Left kidney (tissue), 2 donors: ENCODE results near the gene NCDN. TPM values are rescaled to one million over a fixed set of nuclear protein-coding genes. Genes with fewer than 3 reads are reported as not detected.
A peak's percentile ranks its signal among the peaks of the same experiment; 100 is the strongest.

Experiments used
- DNase-seq: peaks from one replicate; pipeline ENCODE4 v3.0.0-alpha.2; 2013
- polyA plus RNA-seq: library from polyadenylated mRNA; unstranded; fragments of 120-200 nt; gene quantifications from one replicate; pipeline ENCODE4 v1.2.1, GENCODE V29; 2013; ENCODE audit not compliant: insufficient read length

Gene NCDN
- polyA plus RNA-seq, 1 donor, result 14.9 TPM

DNA sequence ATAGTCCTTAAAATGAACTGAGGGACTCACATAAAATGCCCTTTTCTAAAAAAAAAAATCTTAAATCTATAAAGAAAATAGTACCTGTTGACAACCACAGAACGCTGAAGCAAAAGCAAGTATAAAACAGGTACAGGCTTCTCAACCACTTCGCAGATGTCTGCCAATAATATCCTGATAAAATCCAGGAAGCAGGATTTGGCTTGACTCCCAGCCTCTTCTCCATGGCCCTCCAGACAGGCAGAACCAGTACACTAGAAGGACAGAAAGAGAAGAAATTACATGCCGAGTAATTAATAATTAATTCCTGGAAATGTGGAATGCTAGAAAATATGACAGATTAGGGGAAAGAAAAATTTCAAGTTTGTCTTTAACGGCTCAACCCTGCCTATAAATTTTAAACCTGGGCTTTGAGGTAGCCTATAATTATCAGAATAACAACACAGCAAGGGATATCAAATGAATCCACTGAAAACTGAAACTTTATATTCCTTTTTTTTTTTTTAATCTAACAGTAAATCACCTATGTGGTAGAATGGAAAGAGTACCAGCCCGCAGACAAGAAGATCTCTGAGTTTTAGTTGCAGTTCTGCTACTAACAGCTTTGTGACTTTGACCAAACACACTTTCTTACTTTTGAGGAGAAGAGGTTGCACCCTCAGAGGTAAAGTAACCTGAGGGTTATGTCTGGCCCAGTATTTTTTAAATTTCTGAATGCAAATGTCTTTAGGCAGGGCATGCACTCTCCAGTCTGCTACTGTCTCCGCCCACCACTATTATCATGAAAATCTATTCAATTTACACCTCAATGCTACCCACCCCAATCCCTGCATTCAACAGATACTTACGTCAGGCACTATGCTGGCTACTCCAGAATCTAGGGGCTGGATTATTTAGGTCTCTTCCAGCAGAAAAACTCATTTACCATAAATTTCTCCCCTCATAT, 3.1 kb upstream of the NCDN start:
- no peak for DNase-seq

DNA sequence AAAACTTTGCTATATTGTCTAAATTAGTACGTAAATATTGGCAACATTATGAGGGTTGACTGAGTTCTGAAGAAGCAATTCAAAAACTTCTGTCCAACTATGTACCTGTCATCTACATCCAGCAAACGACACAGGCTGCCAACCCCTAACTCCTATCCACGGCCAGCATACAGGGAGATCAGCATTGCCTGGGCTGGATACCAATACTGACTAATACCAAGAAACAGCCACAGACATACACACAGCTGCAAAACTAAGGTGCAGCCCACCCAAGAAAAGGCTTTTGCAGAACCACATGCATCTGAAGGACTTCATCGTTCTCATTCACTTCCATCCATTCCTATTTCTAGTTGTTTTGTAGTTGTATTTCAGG, 2.4 kb upstream of the NCDN start:
- no peak for DNase-seq

DNA sequence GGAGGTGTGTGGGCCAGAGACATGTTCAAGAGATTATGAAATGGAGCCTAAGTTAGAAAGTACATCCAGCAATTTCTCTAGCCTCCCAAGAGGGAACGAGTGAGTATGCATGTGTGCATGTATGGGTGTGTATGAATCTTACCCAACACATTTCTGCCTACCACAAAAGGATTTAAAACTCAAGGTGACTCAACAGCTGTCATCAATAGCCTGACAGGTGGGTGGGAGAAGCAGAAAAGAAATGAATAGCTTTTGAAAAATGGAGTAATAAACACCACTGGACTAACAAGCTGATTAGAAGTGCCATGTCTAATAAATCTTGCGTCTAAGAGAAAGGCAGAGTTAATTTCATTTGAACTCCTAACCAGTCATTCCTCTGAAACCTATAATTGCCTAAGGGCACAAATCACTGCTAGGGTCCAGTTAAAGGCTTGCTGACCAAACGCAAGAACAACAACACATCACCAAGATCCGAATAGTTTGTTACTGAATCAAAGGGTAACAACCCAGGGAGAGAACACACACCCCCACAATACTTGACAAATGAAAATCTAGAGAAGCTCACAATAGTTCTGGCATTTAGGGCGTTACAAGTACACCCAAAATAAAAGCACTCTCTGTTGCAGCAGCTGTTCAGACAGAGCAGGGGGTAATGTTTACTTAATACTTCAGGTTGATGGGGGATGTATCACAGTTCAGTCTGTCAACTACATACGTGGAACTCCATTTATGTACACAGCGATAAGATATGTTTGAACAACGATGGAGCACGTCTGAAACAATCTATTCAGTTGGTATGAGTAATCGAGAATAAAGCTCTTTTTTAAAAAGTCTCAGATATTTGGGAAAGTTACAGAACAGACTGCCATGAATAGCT, 1.8 kb upstream of the NCDN start:
- no peak for DNase-seq

DNA sequence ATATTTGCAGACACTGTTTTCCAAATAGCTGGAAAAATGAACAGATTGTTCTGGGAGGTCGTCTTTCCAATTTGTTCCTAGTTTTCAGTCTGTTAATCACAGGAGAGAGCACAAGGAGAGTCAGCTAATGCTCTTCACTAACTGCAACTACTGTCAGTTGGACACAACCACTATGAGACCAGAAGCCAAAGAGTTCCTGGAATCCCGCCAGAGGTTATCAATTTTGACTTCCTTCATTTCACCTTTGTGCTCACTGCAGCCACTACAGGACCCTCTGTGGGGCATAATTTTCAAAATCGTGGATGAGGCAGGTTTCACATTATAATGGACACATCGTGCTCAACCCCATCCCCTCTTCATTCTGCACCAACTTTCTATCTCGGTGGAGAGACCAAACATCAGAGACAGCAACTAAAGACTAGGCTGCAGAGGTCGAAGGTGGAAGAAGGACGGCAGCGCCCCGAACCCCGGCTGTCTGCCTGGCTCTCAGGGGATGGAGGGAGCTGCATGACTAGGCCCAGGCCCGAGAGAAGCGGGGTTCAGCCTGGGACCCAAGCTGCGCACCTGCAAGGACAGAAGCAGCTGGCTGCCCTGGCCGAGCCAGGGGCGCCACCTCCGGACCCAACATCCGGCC, 998 bp upstream of the NCDN start:
- no peak for DNase-seq

DNA sequence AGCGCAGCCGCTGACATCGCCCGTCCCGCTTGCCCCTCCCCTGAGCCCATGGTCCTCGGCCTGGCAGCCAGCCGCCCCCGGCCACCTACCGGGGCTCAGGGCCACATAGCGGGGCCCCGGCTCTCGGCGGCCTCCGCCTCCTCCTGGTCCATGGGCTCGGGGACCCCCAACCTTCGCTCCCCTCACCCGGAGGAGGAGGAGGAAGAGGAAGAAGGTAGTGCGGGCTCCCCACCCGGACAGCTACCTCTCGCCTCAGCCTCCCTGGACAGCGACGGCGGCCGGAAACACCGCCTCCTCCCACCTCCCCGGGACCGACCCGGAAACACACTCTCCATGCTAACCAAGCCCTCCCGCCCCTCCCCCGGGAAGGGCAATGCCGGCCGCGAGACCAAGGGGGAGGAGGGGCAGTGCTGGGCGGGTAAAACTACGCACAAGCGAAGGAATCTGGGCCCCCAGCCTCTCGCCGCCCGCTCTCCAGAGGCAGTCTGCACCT, 435 bp upstream of the NCDN start, which contains the start of gene KIAA0319L:
Gene KIAA0319L, minus strand, starts transcription at position 286 of the 493 bp plus-strand sequence. CDS start 2,912 bp downstream, outside the sequence.
- DNase-seq, result no peak

DNA sequence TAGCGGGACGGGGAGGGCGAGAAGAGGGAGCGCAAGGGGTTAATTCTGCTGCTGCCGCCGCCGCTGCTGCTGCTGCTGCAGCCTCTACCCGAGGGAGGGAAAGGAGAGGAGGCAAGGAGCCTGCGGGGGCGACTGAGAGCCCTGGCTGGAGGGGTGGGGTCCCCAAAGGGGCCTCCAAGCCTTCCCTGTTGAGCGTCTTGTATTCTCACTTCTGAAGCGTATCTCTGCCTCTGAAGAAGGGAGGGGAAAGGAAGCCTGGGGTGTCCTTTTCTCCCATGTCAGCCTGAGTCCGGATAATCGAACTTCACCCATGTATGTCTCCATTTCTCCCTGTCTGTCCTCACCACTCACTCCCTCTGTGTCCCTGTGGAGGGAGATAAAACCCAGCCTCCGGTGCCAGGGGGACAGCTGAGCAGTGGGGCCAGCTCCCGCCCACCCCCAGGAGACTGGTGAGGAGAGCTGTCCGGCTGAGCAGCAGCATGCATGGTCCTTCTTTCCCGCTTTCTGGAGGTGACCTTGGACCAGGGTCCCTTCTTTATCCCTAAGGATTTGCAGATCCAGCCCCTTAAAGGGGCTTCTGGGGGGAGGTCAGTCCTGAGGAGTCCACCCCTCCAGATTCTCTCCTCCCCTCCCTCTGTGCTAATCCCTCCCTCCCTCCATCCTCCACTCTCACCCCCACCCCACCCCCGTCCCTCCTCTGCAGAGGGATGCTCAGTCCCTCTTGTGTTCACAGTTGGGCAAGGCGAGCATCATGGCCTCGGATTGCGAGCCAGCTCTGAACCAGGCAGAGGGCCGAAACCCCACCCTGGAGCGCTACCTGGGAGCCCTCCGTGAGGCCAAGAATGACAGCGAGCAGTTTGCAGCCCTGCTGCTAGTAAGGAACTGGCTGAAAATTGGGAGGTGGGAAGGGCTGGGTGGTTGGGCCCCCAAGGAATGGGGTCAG, 1.0 kb downstream of the NCDN start:
- no peak for DNase-seq

DNA sequence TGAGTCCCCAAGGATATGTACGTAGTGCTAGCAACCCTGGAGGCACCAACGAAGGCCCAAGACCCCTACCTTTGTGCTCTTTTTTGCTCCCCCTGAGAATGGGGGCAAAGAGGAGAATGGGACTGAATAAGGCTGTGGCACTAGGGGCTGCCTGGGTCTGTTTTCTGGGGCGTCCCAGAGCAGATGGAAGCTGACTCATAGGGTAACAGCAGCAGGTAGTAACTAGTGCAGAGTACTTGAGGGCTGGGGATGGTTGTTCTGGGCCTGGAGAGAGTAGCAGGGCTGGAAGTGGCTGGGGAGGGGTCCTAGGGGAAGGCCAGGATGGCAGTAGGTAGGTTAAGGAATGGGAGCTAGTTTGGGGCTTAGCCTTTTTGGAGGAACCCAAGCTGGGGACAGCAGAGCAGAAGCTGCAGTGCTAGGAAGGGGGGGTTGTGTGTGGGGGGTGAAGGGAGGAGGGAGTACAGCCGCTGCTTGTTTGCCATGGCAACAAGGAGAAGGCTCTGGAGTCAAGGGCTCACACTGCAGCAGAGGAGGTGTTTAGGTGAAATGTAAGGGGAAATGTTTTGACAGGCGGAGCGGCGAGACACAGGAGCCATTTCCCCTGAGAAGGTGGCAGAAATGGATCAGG, 1.8 kb downstream of the NCDN start:
- DNase-seq, result no peak

DNA sequence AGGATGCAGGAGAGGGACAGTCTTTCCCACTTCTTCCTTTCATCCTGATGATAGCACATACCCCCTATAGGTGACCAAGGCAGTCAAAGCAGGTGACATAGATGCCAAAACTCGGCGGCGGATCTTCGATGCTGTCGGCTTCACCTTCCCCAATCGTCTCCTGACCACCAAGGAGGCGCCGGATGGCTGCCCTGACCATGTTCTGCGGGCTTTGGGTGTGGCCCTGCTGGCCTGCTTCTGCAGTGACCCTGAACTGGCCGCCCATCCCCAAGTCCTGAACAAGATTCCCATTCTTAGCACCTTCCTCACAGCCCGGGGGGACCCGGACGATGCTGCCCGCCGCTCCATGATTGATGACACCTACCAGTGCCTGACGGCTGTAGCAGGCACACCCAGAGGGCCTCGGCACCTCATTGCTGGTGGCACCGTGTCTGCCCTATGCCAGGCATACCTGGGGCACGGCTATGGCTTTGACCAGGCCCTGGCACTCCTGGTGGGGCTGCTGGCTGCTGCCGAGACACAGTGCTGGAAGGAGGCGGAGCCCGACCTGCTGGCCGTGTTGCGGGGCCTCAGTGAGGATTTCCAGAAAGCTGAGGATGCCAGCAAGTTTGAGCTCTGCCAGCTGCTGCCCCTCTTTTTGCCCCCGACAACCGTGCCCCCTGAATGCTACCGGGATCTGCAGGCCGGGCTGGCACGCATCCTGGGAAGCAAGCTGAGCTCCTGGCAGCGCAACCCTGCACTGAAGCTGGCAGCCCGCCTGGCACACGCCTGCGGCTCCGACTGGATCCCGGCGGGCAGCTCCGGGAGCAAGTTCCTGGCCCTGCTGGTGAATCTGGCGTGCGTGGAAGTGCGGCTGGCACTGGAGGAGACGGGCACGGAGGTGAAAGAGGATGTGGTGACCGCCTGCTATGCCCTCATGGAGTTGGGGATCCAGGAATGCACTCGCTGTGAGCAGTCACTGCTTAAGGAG, 2.9 kb downstream of the NCDN start:
- DNase-seq, result no peak

DNA sequence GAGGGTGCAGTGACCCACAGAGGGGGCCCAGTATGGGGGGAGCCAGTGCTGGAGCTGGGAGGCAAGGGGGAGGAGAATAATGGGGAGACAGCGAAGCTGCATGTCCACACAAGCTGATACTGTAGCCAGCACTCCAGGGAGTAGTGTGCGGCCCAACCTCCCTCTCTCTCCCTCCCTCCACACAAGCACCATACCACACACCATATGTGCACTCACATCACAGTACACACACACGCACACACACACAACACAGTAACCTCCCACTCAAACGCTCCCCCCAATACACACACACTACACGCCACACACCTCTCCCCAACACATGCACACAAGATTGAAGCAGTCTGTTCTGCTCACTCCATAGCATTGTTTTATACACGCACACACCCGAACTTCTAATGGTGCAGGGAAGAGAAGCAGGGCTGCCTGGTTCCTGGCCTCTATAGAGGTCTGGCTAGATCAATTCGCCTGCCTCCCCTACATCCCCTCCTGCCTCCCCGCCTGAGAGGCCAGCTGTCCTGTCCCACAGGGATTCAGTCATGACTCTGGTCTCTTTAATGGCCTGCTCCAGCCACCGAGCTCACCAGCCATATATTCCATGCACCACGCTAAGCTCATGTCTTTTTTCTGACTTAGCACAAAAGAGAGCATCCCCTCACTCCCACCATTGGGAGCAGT, 3.8 kb downstream of the NCDN start:
- DNase-seq, result no peak

DNA sequence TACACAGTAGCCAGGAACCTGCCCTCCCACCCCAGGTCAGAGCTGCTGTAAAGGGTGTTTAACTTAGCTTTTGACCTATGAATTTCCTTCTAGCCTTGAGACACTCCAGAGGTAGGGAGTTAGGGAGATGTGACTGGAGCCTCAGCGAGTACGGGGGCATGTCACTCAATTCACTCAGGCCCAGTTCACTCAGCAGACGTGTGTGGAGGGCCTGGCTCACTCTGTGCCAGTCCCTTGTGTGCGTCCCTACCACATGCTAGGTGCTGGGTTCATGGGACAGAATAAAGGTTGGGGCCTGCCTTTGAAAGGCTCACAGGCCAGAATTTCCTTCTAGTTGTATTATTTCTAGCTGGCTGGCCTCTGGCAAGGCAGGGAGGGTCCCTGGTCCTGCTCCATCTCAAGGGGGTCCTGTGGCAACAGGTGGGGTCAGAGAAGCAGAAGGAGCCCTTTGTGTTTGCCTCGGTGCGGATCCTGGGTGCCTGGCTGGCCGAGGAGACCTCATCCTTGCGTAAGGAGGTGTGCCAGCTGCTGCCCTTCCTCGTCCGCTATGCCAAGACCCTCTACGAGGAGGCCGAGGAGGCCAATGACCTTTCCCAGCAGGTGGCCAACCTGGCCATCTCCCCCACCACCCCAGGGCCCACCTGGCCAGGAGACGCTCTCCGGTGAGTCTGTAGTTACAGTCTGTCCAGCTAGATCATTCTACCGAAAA, 4.5 kb downstream of the NCDN start:
- DNase-seq, result no peak

DNA sequence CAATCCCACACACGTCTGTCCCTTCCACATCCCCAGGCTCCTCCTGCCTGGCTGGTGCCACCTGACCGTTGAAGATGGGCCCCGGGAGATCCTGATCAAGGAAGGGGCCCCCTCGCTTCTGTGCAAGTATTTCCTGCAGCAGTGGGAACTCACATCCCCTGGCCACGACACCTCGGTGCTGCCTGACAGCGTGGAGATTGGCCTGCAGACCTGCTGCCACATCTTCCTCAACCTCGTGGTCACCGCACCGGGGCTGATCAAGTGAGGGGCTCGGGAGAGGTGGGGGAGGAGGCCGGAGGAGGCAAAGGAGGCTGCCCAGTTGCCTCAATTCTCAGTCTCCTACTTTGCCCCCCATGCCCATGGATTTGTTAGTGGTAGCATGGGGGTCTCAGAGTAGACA, 5.6 kb downstream of the NCDN start:
- DNase-seq, result no peak

DNA sequence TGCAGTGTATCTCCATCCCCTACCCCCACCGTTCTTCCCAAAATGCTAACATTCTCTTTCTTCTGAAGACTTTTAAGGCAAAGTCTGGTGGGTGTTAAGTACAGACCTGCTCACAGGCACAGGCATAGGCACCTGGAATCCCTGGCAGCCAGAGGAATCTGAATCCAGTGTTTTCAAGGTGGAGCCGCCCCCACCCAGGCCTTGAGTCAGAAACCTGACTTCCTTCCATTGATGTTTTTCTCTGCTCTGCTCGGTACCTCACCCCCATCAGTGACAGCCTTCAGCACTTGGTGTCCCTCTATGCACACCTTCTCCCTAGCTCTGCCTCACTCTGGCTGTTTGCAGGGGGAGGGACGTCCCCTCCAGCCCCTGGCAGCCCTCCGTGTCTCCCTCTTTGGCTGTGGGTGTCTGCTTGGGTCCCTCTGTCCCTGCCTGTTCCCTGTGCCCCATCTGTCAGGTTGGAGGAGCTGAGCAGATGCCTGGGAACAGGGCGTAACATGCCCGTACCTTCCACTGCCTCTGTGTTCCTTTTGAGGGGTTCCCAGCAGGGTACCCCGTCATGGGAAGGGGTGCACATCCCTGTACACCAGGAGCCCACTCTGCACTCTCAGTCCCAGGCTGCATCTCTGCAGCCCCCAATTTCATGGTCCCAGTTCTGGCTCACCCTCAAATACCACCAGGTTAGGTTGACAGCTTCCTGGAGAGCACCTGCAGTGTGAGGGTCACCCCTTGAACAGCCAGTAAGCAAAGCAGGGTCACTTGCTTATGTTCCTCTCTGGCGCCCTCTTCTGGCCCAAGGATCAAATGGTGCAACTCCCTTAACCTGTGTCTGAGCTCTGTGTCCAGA, 6.7 kb downstream of the NCDN start:
- peak; percentile 72 for DNase-seq

DNA sequence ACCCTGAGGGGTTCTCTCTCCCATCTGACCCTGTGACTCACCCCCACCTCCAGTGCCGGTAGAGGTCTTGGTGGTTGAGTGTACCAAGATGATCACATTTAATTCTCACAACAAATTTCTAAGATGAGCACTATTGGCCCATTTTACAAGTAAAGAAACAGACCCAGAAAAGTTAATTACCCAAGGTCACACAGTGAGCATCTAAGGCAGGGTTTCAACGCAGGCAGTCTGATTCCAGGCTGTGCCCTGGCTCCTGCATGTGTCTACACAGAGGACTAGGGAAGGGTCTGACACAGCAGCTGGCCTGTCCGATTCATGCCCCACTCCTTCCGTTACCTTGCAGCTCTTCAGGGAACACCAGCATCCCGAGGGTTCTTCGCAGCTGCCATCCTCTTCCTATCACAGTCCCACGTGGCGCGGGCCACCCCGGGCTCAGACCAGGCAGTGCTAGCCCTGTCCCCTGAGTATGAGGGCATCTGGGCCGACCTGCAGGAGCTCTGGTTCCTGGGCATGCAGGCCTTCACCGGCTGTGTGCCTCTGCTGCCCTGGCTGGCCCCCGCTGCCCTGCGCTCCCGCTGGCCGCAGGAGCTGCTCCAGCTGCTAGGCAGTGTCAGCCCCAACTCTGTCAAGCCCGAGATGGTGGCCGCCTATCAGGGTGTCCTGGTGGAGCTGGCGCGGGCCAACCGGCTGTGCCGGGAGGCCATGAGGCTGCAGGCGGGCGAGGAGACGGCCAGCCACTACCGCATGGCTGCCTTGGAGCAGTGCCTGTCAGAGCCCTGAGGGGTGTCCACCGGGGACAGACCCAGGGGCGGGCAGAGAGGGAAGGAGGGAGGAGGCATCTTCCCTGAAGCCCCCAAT, 7.5 kb downstream of the NCDN start:
- DNase-seq, result no peak

DNA sequence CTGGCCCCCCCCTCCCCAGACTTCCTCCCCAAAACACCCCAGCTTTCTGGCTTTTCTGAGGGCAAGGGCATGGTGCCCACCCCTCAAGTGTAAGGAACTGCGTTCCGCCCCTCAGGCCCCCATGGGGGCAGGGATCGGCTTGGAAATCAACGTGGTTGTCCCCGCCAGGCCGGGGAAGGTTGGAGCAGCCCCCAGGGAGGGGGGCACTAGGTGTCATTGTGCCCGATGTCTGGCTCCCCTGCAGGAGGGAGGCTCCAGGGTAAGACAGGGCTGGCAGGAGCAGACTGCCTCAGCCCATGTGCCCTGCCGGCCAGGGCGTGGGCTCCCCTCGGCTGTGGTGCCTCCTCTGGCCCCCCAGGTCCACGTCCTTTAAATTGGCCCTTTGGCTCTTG, 8.1 kb downstream of the NCDN start:
- DNase-seq, result no peak

DNA sequence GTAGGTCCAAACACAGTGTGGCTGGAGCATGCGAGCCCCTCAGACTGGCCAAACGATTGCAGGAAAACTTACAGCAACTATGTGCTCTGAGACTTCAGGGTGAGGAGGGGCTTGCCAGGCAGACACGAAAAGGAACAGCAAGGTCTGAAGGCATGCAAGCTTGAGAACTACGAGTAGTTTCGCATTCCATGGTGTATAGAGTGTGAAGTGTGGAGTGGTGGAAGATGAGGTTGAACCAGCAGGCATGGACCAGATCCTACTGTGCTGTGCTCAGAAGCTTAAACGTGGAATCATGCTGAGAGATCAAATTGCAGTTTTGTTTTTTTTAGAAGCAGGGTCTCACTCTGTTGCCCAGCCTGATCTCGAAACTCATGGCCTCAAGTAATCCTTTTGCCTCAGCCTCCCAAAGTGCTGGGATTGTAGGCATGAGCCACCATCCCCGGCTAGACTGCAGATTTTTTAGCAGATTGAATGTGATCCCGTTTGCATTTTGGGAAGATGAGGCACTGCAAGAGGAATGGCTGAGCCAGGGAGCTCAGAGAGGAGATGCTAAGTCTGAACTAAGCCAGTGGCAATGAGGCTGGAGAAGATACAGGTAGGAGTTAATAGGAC, 10.5 kb downstream of the NCDN start:
- no peak for DNase-seq

DNA sequence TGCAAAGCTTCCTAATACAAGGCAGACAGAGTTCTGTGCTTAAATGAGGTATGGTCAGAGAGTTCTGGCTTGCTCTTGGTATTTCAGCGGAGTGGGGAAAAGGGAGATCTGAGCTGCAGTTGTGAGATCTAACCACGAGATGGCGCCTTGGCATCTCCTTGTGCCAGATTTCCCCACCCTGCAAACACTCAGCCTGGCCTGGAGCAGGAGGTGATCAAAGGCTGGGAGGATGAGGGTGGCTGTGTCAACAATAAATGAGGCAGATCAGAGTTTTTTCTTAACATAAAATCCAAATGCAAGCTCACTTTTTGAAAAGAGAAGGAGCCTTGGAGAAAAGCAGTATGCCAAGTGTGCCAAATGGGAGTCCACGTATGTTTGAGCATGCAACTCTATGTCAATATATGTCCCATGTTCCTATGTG, 11.4 kb downstream of the NCDN start:
- peak; percentile 71 for DNase-seq
